Measurements from ENCODE around the gene BET1L.

DNA sequence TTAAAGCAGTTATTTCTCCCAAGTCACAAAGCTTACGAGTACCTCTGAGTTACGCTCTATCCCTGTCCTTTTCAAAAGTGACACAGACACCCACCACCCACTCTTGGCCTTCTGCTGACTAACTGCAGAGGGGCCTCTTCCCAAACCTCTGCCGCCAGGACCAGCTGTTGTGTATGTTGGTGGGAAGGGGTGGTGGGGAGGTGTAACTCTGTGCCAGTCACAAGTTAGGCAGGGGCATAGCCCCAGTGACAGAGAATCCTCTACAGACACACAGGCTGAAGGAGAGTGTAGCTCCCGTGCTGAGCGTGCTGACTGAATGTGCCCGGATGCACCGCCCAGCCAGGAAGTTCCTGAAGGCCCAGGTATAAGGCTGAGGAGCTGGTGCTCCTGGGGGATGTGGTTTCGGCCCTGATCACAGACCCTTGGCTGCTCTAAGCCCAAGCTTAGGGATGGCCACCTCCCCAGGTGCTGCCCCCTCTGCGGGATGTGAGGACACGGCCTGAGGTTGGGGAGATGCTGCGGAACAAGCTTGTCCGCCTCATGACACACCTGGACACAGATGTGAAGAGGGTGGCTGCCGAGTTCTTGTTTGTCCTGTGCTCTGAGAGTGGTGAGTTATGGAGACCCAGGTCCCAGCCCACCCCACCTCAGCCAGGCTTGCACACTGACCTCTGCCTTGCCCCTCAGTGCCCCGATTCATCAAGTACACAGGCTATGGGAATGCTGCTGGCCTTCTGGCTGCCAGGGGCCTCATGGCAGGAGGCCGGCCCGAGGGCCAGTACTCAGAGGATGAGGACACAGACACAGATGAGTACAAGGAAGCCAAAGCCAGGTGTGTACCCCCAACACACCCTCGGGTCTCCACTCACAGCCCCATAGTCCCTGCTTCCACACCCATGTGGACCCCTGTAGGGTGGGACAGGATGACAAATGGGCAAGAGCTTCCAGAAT is 5.2 kb upstream of the BET1L start:
- TF ChIP-seq SRF (IDR thresholded peaks at IDR 0.05; ENCODE audit: low read depth in 2 of 2, low read length in 2 of 2) (no peak), E4F1 (IDR thresholded peaks at IDR 0.05; ENCODE audit: borderline replicate concordance, partially characterized antibody) (no peak), TCF12 (IDR thresholded peaks at IDR 0.05; ENCODE audit: low read depth, low read length) (no peak), SMAD1 (IDR thresholded peaks at IDR 0.05; ENCODE audit: low read depth, partially characterized antibody) (no peak), KDM1A (IDR thresholded peaks at IDR 0.05; ENCODE audit: borderline replicate concordance) (no peak), SP1 (IDR thresholded peaks at IDR 0.05; ENCODE audit: low read depth, low read length) (no peak)
- TF ChIP-seq, protein P1, sequence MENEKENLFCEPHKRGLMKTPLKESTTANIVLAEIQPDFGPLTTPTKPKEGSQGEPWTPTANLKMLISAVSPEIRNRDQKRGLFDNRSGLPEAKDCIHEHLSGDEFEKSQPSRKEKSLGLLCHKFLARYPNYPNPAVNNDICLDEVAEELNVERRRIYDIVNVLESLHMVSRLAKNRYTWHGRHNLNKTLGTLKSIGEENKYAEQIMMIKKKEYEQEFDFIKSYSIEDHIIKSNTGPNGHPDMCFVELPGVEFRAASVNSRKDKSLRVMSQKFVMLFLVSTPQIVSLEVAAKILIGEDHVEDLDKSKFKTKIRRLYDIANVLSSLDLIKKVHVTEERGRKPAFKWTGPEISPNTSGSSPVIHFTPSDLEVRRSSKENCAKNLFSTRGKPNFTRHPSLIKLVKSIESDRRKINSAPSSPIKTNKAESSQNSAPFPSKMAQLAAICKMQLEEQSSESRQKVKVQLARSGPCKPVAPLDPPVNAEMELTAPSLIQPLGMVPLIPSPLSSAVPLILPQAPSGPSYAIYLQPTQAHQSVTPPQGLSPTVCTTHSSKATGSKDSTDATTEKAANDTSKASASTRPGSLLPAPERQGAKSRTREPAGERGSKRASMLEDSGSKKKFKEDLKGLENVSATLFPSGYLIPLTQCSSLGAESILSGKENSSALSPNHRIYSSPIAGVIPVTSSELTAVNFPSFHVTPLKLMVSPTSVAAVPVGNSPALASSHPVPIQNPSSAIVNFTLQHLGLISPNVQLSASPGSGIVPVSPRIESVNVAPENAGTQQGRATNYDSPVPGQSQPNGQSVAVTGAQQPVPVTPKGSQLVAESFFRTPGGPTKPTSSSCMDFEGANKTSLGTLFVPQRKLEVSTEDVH (IDR thresholded peaks at IDR 0.05; ENCODE audit: low read depth, partially characterized antibody), result no peak

Measured in GM12878 (cell line).